Activated B cell treated with CpG ODN at 0.5 μM for 24 hours (primary cell): Measurements from ENCODE around the gene GAB4. TPM values are rescaled to one million over a fixed set of nuclear protein-coding genes. Genes with fewer than 3 reads are reported as not detected.

Experiments used
- ATAC-seq: fragments of 200-7000 bp; cut with Tn5 transposase; one replicate; pipeline ENCODE4 v1.10.0; 2021; ENCODE audit warnings: low read depth, mild to moderate bottlenecking, moderate library complexity
- CTCF ChIA-PET: fragments of 350-600 bp; sonication (Branson Sonifier 250); formaldehyde crosslinking; loops from one replicate; lab custom pipeline; 2021; ENCODE audit warnings: antibody characterized with exemption; lab: Charles Lee
- POLR2A ChIA-PET: fragments of 350-600 bp; sonication (Branson Sonifier 250); formaldehyde crosslinking; loops from one replicate; lab custom pipeline; 2021; ENCODE audit warnings: antibody characterized with exemption; lab: Charles Lee
- DNase-seq: peaks from one replicate; pipeline ENCODE4 v3.0.0; 2022
- H3K27ac Mint-ChIP-seq: one replicate; pipeline ENCODE4 v1.8.0; 2020; ENCODE audit warnings: mixed read lengths
- H3K27me3 Mint-ChIP-seq: one replicate; pipeline ENCODE4 v1.8.0; 2021; ENCODE audit warnings: mixed read lengths
- H3K36me3 Mint-ChIP-seq: one replicate; pipeline ENCODE4 v1.8.0; 2021; ENCODE audit warnings: low read depth, mixed read lengths
- H3K4me1 Mint-ChIP-seq: one replicate; pipeline ENCODE4 v1.8.0; 2021; ENCODE audit warnings: mixed read lengths
- H3K4me3 Mint-ChIP-seq: one replicate; pipeline ENCODE4 v1.8.0; 2020; ENCODE audit warnings: mild to moderate bottlenecking, mixed read lengths
- H3K9me3 Mint-ChIP-seq: one replicate; pipeline ENCODE4 v1.8.0; 2020; ENCODE audit warnings: mixed read lengths
- intact Hi-C: fragments of 100-400 bp; cut with micrococcal nuclease; formaldehyde crosslinking; loops from one replicate; pipeline ENCODE4 v1.15.1; 2024
- total RNA-seq: library from RNA; stranded (reverse); gene quantifications from 2 replicates; pipeline ENCODE4 v1.2.3, GENCODE V29; 2022
- TF ChIP-seq, protein P1 (sequence below): fragments of 200-600 bp; IDR thresholded peaks from one replicate; pipeline ENCODE4 v1.8.0; 2022; ENCODE audit warnings: antibody characterized with exemption, mild to moderate bottlenecking

Gene GAB4
- total RNA-seq: 0.29 TPM in 1 of 2 replicates, not detected in the other

DNA sequence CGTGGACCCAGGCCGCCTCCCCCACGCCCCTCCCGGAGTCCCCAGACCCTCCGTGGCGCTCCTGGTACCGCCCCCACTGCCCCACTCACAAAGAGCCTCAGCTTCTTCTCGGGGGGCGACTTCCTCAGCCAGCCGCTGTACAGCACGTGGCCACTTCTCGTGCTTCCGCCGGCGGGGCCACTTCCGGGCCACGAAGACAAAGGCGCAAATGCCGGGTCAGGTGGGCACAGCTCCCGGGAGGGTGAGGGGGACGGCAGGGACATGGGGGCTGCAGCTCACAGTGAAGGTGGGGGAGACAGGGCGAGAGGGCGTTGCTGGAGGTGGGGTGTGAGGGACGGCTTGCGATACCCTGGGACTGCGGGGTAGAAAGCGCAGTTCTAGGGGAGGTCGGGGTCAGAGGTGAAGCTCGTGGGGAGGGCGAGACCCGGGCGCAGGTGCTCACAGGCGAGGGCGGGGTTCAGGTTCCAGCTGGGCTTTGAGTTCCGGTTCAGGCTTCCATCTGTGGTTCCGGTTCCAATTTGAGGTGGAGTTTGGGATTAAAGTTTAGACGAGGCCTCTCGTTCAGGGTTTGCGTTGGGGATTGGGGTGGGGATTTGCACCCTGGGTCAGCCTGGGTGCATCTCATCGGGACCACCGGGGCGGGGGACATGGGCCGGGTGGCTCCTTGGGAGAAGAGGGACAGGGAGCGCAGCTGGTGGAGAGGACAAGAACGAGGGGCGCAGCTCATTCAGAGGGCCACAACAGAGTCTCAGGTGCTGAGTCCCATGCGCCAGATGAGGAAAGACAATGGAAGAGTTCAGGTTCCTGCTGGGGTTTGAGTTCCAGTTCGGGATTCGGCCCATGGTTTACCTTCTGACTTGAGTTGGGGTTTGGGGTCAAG, at the start of gene GAB4:
Gene GAB4 (minus strand): TSS at position 371 of the 880 bp plus-strand sequence. CDS start 108 bp downstream, at position 263.
- CTCF ChIA-PET: no interaction called here
- no peak within 1 kb of the TSS for H3K27ac Mint-ChIP-seq
- POLR2A ChIA-PET: no interaction called here
- intact Hi-C loops: no loop called here
- no peaks in the 10 kb centered on the region for H3K36me3 Mint-ChIP-seq
- DNase-seq (no peak), ATAC-seq (no peak)
- H3K27me3 Mint-ChIP-seq: peaks cover 50% of the 10 kb centered on the region
- H3K9me3 Mint-ChIP-seq: peaks cover 15% of the 10 kb centered on the region
- no peaks in the 10 kb centered on the region for H3K4me1 Mint-ChIP-seq
- TF ChIP-seq, protein P1, sequence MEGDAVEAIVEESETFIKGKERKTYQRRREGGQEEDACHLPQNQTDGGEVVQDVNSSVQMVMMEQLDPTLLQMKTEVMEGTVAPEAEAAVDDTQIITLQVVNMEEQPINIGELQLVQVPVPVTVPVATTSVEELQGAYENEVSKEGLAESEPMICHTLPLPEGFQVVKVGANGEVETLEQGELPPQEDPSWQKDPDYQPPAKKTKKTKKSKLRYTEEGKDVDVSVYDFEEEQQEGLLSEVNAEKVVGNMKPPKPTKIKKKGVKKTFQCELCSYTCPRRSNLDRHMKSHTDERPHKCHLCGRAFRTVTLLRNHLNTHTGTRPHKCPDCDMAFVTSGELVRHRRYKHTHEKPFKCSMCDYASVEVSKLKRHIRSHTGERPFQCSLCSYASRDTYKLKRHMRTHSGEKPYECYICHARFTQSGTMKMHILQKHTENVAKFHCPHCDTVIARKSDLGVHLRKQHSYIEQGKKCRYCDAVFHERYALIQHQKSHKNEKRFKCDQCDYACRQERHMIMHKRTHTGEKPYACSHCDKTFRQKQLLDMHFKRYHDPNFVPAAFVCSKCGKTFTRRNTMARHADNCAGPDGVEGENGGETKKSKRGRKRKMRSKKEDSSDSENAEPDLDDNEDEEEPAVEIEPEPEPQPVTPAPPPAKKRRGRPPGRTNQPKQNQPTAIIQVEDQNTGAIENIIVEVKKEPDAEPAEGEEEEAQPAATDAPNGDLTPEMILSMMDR: no peak
- no peak within 1 kb of the TSS for H3K4me3 Mint-ChIP-seq

GRCh38 chr22:17056807-17057206, 48.8 kb upstream of the GAB4 start:
- Mint-ChIP-seq H3K9me3 (no peaks in the 10 kb centered on the region), H3K36me3 (peaks cover 33% of the 10 kb centered on the region), H3K27me3 (no peaks in the 10 kb centered on the region), H3K4me3 (no peak overlapping the region), H3K4me1 (peaks cover 3% of the 10 kb centered on the region), H3K27ac (no peak overlapping the region)
- DNase-seq (no peak), ATAC-seq (no peak)
- TF ChIP-seq, protein P1: no peak
- intact Hi-C loops: no loop called here
- ChIA-PET CTCF (interaction anchor here (1.0 to 2.5 kb wide), 3 partner anchors 17 to 139 kb away, joined by 3 to 45 read pairs (median 3); no protein-coding TSS in a partner anchor), POLR2A (no interaction called here)

DNA sequence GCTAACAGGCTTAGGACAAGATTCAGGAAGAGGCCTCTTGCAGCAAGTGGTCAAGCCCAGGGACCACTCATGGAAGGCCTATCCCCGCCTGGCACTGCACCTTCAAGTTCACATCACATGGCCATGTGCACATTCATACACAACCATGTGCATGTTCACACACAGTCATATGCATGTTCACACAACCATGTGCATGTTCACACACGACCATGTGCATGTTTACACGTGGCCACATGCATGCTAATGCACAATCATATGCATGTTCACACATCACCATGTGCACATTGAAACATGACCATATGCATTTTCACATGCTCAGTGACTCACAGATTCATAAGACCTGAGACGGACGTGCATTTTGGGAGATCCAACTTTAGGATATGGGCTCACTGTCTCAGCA, 48.0 kb upstream of the GAB4 start:
- no peaks in the 10 kb centered on the region for H3K27me3 Mint-ChIP-seq
- POLR2A ChIA-PET: no interaction called here
- peaks cover 3% of the 10 kb centered on the region for H3K4me1 Mint-ChIP-seq
- no peak for ATAC-seq
- DNase-seq: no peak
- CTCF ChIA-PET: no interaction called here
- TF ChIP-seq, protein P1: no peak
- H3K9me3 Mint-ChIP-seq: no peaks in the 10 kb centered on the region
- H3K4me3 Mint-ChIP-seq: no peak overlapping the region
- intact Hi-C loops: no loop called here
- H3K27ac Mint-ChIP-seq: no peak overlapping the region
- peaks cover 39% of the 10 kb centered on the region for H3K36me3 Mint-ChIP-seq

DNA sequence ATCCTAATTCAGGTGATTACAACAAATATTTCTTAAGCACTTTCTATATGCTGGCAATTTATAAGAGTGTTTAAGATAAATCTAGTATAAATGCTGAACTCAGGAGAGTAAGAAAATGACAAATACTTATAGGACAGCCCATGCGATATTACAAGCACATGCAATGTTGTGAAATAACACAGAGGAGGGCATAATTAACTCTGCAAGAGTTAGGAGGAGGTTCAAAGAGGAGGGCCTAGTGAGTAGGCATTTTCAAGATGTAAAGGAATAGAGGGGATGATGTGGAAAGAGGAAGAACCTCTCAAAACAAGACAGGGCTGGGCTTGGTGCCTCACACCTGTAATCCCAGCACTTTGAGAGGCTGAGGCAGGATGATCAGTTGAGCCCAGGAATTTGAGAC, 39.6 kb upstream of the GAB4 start:
- Mint-ChIP-seq H3K9me3 (no peaks in the 10 kb centered on the region), H3K27me3 (no peaks in the 10 kb centered on the region), H3K4me1 (peaks cover 26% of the 10 kb centered on the region), H3K27ac (no peak overlapping the region), H3K36me3 (peaks cover 50% of the 10 kb centered on the region), H3K4me3 (no peak overlapping the region)
- TF ChIP-seq, protein P1: no peak
- DNase-seq (no peak), ATAC-seq (no peak)
- intact Hi-C loops: no loop called here
- ChIA-PET CTCF (no interaction called here), POLR2A (no interaction called here)

- TF ChIP-seq, protein P1: no peak
- no peaks in the 10 kb centered on the region for H3K27me3 Mint-ChIP-seq
- intact Hi-C loops: no loop called here
- no peak for DNase-seq
- no peak overlapping the region for H3K27ac Mint-ChIP-seq
- ChIA-PET POLR2A (no interaction called here), CTCF (no interaction called here)
- no peak overlapping the region for H3K4me3 Mint-ChIP-seq
- H3K4me1 Mint-ChIP-seq: peaks cover 31% of the 10 kb centered on the region
- no peaks in the 10 kb centered on the region for H3K9me3 Mint-ChIP-seq
- no peak for ATAC-seq
- H3K36me3 Mint-ChIP-seq: peaks cover 48% of the 10 kb centered on the region
Measured at GRCh38 chr22:17046566-17047348, 38.7 kb upstream of the GAB4 start.
